ENCODE data around the gene IGF2.

DNA sequence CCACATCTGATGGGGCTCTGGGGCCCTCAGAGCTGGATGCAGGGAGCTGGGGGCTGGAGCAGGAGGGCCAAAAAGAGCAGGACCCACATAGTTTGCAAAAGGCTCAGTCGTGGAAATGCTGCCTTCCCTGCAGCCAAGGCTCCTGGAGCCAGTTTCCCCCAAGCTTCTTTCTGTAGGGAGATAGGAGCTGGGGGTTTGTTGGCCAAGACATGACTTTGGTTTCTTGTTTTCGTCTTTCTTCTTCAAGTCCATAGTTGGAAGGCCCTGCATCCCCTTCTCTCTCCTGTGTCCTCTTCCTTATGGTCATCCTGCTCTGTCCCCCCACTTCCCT is 36.3 kb downstream of the IGF2 start:
- TF ChIP-seq, protein P1, sequence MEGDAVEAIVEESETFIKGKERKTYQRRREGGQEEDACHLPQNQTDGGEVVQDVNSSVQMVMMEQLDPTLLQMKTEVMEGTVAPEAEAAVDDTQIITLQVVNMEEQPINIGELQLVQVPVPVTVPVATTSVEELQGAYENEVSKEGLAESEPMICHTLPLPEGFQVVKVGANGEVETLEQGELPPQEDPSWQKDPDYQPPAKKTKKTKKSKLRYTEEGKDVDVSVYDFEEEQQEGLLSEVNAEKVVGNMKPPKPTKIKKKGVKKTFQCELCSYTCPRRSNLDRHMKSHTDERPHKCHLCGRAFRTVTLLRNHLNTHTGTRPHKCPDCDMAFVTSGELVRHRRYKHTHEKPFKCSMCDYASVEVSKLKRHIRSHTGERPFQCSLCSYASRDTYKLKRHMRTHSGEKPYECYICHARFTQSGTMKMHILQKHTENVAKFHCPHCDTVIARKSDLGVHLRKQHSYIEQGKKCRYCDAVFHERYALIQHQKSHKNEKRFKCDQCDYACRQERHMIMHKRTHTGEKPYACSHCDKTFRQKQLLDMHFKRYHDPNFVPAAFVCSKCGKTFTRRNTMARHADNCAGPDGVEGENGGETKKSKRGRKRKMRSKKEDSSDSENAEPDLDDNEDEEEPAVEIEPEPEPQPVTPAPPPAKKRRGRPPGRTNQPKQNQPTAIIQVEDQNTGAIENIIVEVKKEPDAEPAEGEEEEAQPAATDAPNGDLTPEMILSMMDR (IDR thresholded peaks at IDR 0.05): no peak
- no peak for TF ChIP-seq POLR2A (IDR thresholded peaks at IDR 0.05)

Measured in Peyer's patch (tissue), 4 donors.